ENCODE results near the gene UVRAG.
"Not testable (repeated sequence)": the region's sequence is repeated elsewhere in the genome, so short reads cannot be mapped to it uniquely, and the experiment has no call there.

Gene UVRAG

DNA sequence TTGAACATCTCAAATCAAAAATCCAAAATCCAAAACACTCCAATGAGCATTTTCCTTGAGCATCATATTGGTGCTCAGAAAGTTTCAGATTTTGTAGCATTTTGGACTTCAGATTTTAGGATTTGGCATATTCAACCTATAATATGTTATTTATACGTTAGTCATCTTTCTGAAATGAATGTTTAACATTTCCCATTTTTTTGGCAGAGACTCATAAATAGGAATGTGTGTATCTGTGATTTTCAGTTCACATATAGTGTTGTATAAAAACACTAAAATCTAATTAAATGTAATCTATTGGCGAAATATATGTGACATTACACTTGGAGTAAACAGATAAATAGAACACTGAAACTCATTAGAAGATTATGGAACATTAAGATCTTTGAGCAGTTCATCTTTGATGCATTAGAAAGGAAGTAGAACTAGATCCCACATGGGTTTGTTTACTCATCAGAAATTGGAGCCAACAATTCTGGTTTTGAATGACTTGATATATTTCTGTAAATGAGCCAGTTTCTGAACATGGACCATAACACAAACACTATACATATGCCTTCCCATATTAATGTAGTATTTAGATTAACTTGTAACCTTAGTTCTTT is 153.1 kb downstream of the UVRAG start:
- DNase-seq = no peak

- no peak for DNase-seq
Measured at GRCh38 chr11:75969626-75970308, 154.8 kb downstream of the UVRAG start.

GRCh38 chr11:75973710-75974109 is 158.7 kb downstream of the UVRAG start:
- DNase-seq = not testable (repeated sequence)

DNA sequence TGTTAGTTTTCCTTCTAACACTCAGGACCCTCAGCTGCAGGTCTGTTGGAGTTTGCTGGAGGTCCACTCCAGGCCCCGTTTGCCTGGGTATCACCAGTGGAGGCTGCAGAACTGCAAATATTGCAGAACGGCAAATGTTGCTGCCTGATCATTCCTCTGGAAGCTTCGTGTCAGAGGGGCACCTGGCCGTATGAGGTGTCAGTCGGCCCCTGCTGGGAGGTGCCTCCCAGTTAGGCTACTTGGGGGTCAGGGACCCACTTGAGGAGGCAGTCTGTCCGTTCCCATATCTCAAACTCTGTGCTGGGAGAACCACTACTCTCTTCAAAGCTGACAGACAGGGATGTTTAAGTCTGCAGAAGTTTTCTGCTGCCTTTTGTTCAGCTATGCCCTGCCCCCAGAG is 164.1 kb downstream of the UVRAG start:
- DNase-seq = not testable (repeated sequence)

DNA sequence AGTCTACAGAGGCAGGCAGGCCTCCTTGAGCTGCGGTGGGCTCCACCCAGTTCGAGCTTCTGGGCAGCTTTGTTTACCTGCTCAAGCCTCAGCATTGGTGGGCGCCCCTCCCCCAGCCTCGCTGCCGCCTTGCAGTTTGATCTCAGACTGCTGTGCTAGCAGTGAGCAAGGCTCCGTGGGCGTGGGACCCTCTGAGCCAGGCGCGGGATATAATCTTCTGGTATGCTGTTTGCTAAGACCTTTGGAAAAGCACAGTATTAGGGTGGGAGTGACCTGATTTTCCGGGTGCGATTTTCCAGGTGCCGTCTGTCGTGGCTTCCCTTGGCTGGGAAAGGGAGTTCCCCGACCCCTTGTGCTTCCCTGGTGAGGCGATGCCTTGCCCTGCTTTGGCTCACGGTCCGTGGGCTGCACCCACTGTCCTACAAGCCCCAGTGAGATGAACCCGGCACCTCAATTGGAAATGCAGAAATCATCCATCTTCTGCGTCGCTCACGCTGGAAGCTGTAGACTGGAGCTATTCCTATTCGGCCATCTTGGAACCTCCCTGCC is 164.5 kb downstream of the UVRAG start:
- not testable (repeated sequence) for DNase-seq

- no peak for DNase-seq
Measured at GRCh38 chr11:75980031-75980430, 165.0 kb downstream of the UVRAG start.

- DNase-seq = no peak
Measured at GRCh38 chr11:75981546-75981945, 166.5 kb downstream of the UVRAG start.

DNA sequence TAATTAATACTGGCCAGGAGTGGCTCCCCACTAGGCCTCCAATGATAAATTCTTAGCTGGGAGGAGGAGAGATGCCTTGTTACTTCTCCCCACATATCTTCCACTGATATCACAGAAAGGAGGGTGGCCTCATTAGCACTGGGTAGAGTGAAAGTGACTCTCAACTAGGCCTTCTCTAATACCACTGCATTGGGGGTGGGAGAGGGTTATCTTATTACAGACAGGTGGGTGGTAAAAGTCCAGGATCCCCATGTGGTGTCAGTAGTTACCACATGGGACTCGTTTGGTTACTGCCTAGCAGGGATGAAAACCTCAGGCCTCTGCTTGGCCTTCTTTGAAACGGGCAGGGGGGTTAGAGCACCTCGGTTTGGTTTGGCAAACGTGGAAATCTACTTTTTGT is 167.3 kb downstream of the UVRAG start:
- no peak for DNase-seq

GRCh38 chr11:75986966-75987365 is 172.0 kb downstream of the UVRAG start:
- peak in 1 of 2 experiments; percentile 1 for DNase-seq

DNA sequence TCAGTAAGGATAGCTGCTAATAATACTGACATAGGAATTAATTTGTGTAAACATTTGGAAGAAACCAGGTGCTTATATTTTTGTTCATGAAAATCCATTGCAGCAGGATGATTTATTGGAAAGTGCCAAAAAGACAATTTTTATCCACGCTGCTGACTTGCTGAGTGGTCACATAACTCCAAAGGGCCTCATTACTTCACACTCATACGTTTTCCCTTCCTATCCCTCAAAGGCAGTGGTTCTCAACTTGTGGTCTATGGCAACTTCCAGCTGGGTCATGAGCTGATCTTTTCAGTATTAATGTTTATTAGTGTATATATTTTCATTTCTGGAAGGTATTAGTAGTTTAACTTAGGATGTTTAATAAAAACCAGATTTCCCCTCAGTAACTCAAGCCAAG is 178.1 kb downstream of the UVRAG start:
- no peak for DNase-seq

DNA sequence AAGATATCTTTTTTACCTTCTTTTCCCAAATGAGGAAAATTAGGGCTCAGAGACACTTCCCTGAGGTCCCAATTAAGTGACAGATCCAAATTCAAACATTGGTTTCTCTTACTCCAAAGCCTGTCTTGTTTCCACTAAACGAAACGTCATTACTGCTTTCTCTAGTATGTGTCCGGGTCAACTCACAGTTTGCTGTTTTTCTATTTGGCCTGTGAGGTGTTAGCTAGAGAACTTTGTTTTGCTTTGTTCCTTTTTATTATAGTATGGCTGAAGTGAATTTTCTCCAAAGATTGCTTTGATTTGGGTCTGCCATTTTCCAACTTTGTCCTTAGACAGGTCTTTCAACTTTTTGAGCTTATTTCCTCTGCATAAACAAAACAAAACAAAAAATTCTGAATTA is 179.6 kb downstream of the UVRAG start:
- no peak for DNase-seq

- no peak for DNase-seq
Measured at GRCh38 chr11:75996523-75997442, 181.8 kb downstream of the UVRAG start.

DNA sequence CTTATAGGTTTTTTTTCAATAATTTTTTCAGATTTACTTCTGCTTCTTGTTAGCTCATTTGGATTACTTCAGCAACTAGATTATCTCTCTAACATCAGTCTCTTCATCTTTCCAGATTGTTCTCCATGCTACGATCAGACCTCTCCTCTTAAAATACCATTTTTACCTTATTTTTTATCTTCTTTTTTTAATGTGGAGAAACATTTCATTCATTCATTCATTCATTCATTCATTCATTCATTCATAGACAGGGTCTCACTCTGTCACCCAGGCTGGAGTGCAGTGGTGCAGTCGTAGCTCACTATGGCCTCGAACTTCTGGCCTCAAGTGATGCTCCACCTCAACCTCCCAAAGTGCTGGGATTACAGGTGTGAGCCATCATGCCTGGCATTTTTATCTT is 189.4 kb downstream of the UVRAG start:
- DNase-seq = no peak

DNA sequence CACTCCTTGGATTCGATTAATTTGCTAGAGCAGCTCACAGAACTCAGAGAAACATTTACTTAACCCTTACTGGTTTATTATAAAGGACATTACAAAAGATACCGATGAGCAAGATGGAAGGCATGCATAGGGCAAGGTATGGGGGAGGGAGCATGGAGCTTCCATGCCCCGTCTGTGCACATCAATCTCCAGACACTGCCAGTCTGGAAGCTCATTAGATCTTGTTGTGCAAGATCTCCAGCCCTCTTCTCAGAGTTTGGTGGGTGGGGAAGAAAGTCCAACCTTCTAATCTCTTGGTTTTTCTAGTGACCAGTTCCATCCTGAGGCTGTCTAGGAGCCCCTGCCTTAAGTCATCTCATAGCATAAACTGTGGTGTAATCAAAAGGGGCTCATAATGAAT is 190.7 kb downstream of the UVRAG start:
- no peak for DNase-seq

- no peak for DNase-seq
Measured at GRCh38 chr11:76007166-76007565, 192.2 kb downstream of the UVRAG start.

- no peak for DNase-seq
Measured at GRCh38 chr11:76008474-76008873, 193.5 kb downstream of the UVRAG start.

DNA sequence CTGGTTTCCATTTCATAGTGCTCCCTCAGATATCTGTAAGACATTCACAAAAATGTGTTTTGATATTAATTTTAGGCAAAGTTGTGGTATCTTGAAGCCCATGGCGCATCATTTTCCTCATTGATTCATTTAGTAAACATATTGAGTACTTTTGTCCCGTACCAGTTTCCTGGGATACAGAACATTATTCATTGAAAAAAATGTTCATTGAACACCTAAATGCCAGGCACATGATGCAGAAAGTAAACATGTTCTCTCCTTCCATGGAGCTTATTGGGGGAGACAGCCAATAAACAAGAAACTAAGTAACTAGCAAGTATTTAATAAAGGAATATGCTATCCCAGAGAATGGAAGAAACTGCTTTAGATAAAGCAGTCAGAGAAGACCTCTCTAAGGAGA is 195.0 kb downstream of the UVRAG start:
- DNase-seq = no peak

- no peak for DNase-seq
Measured at GRCh38 chr11:76013526-76013925, 198.5 kb downstream of the UVRAG start.

GRCh38 chr11:76023236-76024068 is 208.4 kb downstream of the UVRAG start:
- DNase-seq = no peak

DNA sequence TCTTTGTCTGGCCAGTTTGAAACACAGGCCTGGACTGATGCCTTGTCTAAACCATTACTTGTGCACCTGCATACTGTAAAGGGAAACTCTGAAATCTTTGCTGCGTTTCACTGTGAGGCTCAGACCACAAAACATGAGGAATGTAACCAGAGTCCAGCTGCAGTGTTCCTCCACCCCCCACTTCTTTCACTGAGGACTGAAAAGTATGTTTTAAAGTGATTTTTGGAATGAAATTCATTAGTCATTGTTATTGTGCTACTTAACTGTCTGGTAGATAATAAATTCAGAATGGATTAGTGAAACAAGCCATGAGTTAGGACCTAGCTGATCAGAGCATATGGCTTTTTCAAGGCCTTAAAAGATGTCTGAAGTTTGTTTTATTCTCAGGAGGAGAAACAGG is 210.1 kb downstream of the UVRAG start:
- no peak for DNase-seq

DNA sequence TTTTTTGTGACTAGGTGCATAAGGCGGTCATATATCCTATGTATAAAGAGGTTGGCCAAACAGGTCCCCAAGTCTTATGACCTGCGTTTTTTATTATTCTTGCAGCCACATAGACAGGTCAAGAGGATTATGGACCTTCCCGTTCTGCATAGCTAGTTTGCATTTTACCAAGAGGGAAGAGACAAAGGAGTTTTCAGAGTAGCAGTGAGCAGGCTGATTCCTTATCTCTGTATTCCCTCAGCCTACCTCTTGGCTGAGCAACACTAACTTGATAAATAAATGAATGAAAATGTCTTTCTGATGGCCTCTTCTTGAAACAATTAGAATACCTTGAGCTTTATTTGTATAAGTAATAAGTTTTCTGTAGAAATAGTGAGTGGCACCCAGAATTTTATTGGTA is 210.8 kb downstream of the UVRAG start:
- no peak for DNase-seq

DNA sequence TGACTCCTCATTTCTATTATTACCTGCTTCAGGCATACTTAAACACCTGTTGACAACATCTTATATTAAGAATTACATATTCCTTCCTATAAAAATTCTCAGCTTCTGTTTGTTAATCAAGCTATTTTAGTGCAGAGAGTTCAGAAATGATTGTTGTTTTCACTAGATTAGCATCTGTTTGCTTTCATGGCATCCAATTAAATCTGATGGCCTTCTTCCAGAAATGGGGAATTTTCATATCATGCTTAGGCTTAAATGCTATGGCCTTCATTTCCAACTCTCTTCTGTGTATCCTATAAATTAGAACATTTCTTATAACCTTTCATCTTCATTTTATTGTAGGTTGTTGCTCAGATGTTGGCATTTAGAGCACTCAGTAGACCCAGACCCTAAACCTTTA is 211.3 kb downstream of the UVRAG start:
- no peak for DNase-seq

- no peak for DNase-seq
Measured at GRCh38 chr11:76026862-76027261, 211.9 kb downstream of the UVRAG start.
